Right lobe of liver (tissue), 4 donors: ENCODE results near the gene CCL7.

ENCODE experiments used
- CTCF ChIP-seq, 4 donors: fragments of 200-600 bp in 3 of 4; fragments of 450-650 bp in 1 of 4; IDR thresholded peaks; one replicate each; pipeline versions ENCODE4 v1.5.1 to v1.8.0; 2016 to 2022; ENCODE audit warnings: antibody characterized with exemption in 4 of 4, mild to moderate bottlenecking in 2 of 4
- POLR2A ChIP-seq: fragments of 450-650 bp; IDR thresholded peaks from one replicate; pipeline ENCODE4 v1.6.1; 2017; ENCODE audit warnings: antibody characterized with exemption, mild to moderate bottlenecking
- donor health status: DM: no; HTN: no; CAD: no.
- donor health status: DM: no; HTN: no; CAD: no.
- donor health status: DM: no; HTN: yes; CAD: no.

GRCh38 chr17:34305061-34305460 lies 35.0 kb downstream of the CCL7 start:
- TF ChIP-seq POLR2A (no peak), CTCF (IDR thresholded peaks at IDR 0.05) (no peak)
